DMS79 (cell line): ENCODE results near the gene ARGLU1.

ENCODE experiments used
- DNase-seq: peaks from one replicate; lab custom pipeline; 2025; lab: John Stamatoyannopoulos, UW

ARGLU1 gene

DNA sequence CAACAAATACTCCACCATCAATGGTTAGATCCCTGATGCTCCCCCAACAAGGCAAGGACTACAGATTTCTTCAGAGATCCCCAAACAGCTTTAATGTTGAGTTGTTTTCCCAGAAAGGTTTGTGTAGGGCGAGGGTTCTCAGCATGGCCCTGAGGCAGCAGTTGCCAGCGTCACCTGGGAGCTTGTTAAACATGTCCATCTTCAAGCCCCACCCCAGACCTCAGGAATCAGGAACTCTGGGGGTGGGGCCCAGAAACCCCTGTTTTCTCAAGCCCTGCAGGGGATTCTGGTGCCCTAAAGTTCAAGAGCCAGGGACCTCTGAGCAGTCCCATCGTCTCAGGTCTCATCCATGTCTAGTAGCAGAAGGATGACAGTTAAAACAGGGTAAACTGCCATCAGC, 42.1 kb downstream of the ARGLU1 start:
- no peak for DNase-seq

DNA sequence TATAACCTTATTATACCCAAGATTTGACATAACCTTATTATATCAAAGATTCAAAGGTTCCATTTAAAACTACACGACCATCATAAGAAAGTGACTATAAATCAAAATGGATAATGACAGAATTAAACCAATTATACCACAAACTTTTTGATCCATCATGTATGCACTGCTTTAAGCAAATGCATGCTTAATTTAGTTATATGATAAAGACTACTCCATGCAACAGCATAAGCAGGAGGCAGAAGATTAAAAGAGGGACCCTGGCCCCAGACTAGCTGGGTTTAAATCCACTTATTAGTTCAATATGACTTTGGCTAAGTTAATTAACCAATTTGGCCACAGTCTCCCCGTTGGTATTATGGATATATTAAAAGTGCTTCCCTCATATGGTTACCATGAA, 43.8 kb downstream of the ARGLU1 start:
- no peak for DNase-seq

DNA sequence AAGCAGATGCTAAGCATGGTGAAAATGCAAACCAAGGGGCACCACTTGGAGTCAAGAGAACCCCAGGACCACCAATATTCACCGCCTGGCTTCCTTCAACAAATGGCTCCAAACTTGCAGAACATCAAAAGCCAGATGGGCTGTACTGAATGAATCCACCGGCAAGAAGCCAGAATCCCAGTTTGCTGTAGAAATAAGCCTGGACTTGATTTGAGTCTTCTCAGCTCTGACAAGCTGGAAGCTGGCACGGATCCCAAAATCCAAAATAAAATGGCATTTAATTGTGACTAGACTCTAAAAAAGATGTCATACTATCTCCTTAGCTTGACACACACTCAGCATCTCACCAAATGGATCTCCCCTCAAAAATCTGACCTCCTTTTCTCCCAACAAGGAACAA, 44.4 kb downstream of the ARGLU1 start:
- DNase-seq: no peak

DNA sequence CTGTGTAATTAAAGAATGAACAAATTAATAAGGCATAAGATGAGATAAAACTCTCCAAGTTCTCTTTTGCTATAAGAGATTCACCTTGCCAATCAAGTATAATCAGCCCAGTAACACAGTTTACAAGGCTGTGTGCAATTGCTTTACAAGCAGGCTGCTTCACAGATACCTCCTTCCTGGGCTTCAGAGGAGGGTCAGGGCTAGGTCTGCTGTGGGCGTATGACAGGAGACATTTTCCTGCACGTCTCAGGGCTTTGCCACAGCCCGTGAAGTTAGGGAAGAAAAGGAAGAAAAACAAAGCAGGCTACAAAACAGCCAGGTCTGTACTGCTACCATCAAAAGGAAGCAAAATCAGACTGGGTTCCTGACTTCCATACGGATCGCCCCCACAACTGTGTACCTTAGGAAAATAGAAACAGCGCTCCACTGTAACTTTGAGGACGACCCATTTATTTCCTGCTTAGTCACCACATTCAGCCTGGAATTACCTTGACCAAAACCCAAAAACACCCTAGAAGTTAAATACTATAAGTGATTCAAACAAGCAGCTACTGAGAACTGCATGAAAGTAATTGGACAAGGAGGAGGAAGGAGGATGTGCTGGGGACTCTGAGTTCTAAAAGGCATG, 44.9 kb downstream of the ARGLU1 start:
- DNase-seq: no peak

DNA sequence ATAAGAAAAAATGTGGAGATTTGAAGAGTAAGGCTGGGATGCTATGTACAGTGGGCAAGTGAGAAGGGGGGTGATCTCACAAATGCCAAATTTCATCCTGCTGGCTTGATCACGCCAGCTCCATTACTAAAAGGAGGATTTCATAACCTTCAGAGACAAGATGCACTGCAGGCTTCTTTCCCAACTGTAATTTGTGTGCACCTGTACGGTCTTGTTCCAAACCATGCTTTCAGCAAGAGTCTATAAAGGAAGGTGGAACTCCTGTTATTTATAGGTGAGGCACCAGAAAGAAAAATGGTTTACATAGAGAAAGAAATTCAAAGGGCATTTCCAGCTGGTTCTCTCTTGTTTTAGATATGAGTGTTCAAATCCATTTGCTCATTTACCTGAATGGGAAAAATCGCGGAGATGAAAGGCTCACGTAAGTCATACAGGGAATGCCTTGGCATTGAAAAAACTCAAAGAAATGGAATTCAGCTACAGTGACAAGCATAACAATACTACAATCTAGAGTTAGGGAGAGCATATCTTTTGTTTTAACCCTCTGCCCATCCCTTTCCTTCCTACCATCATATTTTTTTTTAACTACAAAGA, 45.7 kb downstream of the ARGLU1 start:
- no peak for DNase-seq

DNA sequence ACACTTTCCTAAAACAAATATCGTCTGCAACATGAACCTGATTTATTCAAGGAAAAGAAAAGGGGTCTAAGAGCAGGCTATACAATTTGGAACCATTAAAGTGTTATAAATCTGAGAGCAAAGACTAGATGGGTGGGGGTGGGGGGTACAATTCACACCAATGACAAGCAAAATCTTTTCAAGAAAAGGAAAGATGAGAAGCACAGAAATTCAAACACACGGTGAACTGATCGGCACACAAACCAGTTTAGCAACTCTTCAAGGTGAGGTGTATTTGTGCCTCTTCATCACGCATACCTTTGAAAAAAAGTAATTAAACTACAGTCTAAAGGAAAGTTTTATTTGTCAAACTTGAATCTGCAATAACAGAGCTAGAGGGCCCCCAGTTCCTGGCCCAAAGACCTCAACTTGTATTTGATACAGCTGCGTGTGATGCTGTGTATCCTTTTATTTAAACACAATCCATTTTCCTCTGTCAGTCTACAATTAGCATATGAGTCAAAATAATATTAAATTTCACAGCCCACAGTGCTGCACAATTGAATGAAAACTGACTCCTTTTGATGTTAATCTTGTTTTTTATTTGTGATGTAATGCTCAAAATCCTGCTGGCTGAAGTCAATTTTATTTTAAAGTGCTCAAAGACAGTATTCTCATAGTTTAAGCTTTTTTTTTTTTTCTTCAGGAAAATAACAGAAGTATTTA, 46.7 kb downstream of the ARGLU1 start:
- DNase-seq: no peak

DNA sequence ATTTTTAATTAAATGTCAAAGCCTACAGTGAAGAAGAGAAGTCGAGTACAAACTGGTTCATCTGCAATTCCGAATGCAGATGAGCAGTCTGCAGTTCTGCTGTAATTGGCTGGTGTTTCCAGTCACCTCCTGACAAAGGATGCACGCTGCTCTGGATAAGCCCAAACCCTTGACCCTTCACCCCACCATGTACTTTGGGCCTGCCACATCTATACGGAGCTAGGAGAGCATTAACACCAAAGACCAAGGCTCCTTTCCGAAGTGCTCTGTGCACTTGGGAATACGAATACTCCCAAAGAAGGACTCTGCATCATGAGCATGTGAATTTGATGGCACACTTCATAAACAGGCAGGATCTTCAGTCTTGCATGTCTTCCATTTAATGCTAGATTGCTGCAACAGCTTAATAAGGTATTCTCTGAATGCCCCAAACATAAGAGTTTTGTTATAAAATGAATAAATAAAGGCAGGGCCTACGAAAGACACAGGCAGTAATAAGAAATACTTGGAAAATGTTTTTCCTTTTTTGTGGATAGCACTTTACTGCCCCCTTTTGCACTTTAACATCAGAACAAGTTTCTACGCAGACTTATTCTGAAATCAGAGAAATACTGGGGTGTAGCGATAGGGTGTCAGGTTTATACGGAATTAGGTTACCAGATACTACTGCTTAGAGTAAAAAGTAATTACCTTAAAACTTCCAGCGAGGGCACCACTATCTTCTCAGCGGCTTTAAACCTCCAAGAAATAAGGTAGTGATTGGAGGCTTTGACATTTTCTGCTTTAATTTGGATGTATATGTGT, 47.5 kb downstream of the ARGLU1 start:
- DNase-seq: no peak

DNA sequence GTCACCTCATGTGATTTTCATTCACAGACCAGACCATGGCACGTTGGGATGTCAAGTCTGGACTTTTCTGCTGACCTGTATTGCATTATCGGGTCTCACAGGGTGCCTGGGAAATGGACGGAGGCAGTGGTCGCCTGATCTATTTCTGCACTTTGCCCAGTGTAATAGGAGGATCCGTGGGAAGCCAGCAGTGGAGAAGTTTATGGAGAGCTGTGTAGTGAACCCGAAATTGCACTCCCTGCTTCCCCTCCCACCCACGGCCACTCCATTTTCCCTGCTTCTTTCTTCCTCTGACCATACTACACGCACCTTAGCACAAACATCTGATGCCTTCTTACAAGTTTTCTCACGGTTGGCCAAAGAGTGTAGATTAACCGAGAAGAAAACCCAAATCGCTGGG, 49.4 kb downstream of the ARGLU1 start:
- DNase-seq: no peak

DNA sequence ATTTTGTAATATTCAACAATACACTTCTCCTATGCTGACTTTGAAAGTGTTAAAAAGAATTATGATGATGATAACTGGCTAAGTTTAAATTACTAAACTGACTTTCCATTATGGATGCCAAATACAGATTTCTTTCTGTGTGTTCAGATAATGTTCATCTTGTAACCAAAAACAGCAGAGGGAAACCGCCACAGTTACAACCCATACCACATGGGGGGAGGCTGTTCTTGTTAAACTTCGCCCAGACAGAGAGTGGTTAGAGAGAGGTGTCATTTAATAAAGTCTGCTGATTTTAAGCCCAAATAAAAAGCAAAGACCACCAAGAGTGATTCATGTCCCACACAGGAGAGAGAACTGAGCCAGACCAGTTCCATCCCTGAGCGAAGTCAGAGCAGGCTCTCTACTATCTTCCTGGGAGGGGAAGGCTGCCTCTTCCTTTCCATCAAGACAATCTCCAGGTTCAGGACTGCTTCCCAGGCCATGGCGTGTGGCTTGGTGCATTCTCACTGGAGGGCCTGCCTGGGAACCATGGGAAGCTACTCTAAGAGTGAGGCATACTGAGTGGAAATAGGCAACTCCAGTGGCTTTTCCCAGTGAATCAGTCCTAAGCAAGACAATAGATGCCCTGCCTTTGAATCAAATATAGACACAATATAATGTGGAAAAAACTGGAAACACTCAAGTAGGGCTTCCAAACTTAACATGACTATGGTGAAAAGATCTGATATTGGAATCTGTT, 50.7 kb downstream of the ARGLU1 start:
- DNase-seq: no peak

DNA sequence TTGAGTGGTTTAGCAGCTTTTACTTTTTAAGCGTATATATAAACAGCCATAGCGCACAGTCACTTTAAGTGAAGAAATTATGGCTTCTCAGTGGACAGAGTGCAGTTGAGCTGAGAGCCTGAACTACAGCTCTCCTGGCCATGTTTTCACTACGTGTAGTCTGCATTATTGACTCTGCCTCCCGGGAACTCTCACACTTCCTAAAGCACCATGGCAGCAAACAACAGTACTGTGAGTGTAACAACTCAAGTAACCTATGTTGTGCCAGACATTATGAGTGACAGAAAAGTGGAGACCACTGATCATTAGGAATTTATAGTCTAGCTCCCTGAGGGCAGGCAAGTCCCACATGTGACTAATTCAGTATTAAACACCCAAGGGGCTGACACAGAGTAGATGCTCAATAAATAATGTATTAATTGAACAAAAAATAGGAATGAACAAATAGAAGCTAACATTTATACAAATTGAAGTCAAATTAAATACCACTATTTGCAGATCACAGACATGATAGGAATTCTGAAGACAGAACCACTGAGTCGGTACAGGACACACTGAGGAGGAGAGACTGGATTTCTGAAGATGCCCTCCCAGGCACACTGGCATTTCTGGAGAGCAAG, 52.2 kb downstream of the ARGLU1 start:
- no peak for DNase-seq

DNA sequence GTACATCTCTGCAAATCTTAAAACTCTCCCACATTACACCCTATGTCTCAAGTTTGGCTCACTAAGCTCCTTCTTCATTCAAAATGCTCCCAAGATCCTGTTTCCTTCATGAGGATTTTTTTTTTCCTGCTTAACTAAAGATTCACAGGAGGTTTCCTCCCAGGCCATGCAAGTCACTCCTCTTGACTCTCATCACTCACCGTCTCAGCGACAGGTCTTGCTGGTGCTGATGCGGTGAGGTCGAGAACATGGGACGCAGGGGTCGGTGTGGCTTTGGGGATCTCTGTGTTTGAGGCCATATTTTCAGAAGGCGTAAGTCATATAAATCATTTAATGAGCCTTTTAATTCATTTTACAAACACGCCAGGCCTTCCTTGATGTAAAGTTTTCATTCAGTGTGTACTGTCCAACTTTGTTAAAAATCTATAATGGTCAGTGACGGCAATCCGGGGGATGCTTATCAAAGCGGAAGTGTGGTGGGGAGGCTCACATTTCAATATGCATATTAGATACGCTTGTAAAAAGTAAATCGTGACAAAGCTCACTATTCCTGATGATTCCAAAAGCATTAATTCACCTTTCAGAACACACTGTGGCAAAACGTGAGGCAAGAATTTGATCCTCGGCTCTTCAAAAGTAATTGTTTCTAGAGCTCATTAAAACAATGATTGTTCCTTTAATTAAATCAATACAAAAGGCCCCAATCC, 52.9 kb downstream of the ARGLU1 start:
- DNase-seq: no peak

DNA sequence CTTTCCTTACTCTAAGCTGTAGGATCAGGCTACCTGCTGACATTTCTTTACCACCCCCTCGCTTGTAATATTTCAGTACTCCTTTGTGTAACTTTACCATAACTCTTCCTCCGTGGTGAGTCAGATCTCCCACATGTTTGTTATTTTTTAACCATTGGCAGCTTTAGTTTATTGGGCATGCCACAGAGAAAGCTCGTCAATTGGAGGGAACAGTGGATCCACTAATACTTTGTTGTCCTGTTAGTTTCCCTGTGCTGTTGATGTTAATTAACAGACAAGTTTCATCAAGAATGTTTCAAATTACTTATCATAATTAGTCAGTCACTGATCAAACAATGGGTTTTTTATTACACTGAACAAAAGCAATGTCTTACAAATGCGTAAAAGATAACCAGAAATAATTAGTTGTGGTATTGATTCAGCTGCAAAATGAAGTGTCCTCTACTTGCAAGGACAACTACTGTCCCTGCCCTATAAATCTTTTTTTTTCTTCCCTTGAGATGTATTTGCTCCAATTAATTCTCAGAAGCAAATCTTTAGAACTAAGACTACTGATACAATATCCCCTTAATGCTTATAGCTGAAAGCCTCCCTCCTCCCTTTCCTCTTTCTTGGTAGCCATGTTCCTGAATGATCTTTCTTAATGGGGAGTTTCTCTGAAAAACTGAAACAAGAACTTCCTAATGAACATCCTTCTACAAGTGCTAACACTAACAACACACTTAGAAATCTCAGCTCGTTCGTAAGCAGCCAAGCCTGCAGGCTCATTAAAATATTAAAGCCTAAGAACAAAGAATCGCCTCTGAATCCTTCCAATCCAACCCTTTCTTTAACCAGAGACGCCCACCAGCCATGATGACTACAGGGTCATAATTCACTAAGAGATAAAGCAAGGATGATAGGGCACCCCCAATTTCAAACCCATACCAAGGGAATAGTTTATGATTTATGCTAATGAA, 54.6 kb downstream of the ARGLU1 start:
- no peak for DNase-seq

DNA sequence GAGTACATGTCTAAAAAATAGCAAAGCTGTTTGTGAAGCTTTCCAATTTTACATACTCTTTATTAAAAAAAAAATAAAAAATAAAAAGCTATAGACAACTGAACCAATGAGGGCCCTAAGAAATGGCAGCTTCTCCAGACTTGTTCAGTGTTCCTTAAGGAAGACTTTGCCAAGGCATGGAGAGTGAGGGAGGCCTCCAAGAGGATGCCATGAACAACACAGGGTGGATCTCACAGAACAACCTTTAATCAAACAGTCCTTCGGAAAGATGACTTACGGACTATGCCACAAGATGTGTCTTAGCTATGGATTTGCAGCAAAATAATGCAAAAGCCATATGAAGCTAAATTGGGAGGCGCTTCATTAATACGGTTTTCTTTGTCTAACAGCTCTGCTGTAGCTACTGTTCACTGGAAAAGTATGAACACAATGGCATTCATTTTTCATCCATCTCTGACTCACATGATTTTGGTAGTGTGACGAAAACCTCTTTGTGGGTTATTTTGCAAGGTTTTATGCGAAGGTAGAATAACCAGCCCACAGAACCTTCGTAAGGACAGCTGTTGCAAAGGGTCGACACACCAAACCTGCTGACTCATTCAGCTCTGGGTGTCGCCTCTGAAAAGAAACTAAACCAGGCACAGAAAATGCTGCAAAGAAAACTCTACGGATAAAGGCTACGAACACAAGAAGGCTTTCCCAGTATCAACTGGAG, 60.2 kb downstream of the ARGLU1 start:
- DNase-seq: no peak

DNA sequence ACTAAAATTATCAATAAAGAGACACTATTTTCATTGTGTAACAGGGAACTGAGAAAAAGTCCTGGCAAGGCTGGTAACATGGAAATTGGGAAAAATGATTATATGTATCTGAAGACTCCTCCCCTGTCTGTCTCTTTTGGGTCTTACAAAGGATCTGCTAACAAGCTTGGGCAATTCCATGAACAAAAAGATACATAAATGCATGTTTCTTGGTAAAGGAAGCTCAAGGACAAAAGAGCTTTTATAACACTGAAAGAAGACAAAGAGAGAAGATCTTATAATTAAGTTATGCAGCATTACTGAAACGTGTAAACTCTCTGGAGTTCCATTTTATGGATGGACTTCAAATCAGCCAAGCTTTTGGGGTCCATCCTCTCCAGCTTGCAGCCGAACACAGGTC, 61.7 kb downstream of the ARGLU1 start:
- no peak for DNase-seq

DNA sequence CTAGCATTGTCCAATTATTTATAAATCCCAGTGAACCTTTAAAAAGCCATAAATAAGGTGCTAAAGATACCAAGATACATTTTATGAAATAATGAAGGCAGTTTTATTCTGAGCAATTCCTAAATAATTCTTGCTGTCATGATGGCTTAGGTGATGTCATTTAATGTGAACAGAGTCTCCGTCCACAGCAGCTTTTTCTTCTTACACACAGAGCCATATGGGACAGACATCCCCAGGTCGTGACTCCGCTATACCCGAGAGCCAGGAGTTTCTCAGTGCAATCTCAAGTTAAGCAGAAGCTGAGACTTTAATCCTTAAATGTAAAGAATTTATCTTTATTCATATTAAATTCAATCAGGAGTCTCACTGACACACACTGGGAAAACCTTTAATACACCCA, 62.2 kb downstream of the ARGLU1 start:
- DNase-seq: no peak

DNA sequence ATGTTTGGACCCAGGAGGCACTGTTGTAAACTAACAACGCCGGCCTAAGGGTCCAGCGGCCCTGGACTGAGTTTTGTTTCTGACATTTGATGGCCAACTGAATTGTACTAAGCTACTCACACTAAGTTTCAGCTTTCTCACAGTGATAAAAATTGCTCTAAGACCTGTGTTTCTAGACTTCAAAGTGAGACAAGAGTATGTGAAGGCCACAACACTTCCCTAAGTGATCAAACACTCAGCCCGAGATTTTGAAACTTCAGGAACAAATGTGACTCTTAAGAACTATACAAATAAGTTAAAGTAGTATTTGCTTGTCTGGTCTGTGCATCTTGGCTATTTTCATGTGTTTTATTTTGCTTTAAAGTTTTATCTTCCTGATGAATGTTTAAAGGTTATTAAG, 62.6 kb downstream of the ARGLU1 start:
- DNase-seq: no peak

DNA sequence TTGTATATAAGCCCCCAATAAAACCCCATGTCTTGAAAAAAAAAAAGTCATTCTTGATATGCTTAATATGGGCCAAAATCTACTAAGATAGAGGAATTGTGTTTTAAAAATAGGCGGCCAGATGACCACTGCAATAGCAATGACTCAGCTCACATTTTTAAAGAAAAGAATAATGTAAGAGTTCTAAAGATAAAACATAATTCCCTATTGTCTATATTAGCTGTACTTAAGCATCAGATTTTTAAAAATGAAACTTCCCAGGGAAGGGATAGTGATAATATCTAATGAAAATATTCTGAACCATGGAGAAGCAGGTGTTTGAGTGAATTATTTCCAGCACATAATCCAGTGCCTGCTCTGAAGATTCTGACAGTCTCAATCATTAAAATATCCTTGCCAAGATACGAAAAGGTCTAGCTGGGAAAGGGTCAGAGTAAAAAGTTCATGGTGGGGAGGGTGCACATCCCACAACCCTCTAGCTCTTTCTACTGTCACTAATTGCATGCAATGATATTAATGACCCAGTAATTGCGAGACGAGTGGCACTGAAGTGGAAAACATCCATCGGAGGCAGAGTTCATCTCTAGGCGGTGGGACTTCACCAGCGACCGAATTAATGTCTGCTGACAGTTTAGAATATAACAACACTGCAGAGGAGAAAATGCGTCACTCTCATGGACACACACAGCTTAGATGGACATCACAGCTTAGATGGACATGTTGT, 64.0 kb downstream of the ARGLU1 start:
- DNase-seq: no peak

DNA sequence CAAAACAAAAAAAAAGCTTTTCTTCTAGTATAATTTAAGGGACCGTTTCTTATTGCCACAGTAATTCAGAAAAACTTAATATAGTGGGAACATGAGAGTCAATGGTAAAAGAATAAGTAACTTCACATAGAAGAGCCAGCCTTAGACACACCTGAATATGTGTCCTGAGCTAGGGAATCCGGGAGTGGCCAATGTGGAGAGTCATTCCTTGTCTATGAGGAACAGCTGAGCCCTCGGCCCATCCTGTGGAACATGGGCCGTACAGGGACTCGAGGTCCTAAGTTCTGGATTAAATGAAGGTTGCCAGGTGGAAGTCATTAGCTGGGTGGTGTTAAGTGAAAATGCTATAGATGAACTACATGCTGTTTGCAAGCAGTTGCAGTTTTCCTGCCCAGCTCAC, 64.7 kb downstream of the ARGLU1 start:
- DNase-seq: no peak

DNA sequence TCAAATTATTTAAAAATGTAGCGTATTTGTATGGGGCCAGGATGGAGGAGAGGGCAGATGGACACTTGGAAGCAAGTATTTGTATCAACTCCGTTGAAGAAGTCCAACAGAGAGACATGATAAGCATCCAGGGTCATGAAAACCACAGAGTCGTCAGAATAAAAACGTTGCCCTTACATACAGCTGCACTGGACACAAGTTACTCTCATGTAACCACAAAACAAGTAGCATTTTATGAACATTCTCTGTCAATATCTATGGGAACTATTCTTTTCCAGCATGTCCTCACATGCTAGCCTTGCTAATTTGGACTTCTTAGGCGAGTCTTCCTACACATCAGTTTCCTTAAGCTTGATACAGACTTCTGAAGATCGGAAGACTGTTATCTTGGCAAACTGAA, 67.5 kb downstream of the ARGLU1 start:
- DNase-seq: no peak
